ENCODE results near the gene COL12A1.

- TF ChIP-seq TAF1 (IDR thresholded peaks at IDR 0.05; ENCODE audit: borderline replicate concordance, low read depth, low read length) (no peak), POLR2A (IDR thresholded peaks at IDR 0.05; ENCODE audit: low read depth, low read length) (no peak), POLR2AphosphoS5 (IDR thresholded peaks at IDR 0.05; ENCODE audit: low read depth, low read length) (no peak)
Observed at GRCh38 chr6:75085931-75086635, 119.8 kb downstream of the COL12A1 start.

Data from GM12892 (cell line).